ENCODE data around the gene GNAZ.

DNA sequence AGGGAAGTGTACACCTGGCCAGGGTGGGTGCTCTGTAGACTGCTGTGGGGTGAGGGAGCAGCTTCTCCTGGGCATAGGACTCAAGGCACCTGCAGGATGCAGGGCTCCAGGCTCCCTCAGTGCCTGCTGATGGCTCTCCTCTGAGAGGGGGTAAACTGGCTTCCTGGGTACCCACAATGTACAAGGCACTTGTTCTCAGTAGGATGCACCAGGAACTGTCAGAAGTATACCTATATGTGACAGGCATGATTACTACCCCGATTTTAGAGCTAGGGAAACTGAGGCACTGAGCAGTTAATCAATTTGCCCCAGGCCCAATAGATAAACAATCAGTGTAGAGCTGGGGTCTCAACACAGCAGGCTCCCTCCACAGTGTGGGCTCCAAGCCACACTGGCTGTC, 31.4 kb upstream of the GNAZ start:
- TF ChIP-seq, protein P1, sequence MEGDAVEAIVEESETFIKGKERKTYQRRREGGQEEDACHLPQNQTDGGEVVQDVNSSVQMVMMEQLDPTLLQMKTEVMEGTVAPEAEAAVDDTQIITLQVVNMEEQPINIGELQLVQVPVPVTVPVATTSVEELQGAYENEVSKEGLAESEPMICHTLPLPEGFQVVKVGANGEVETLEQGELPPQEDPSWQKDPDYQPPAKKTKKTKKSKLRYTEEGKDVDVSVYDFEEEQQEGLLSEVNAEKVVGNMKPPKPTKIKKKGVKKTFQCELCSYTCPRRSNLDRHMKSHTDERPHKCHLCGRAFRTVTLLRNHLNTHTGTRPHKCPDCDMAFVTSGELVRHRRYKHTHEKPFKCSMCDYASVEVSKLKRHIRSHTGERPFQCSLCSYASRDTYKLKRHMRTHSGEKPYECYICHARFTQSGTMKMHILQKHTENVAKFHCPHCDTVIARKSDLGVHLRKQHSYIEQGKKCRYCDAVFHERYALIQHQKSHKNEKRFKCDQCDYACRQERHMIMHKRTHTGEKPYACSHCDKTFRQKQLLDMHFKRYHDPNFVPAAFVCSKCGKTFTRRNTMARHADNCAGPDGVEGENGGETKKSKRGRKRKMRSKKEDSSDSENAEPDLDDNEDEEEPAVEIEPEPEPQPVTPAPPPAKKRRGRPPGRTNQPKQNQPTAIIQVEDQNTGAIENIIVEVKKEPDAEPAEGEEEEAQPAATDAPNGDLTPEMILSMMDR (IDR thresholded peaks at IDR 0.05) = no peak
- no peak for TF ChIP-seq POLR2A (IDR thresholded peaks at IDR 0.05)
